Caco-2 (cell line): ENCODE data around the gene MEF2D. TPM values are rescaled to one million over a fixed set of nuclear protein-coding genes. Genes with fewer than 3 reads are reported as not detected.

Experiments
- BruUV-seq: library from RNA; stranded (reverse); fragments of 400-500 nt; replicated peaks from 2 replicates; lab custom pipeline; 2021; lab: Mats Ljungman, UMichigan
- CTCF ChIA-PET: fragments of 300-600 bp; sonication (Branson Sonifier 250); formaldehyde crosslinking; loops from one replicate; lab custom pipeline; 2022; ENCODE audit warnings: antibody characterized with exemption; lab: Charles Lee
- POLR2A ChIA-PET: fragments of 300-600 bp; sonication (Branson Sonifier 250); formaldehyde crosslinking; loops from one replicate; lab custom pipeline; 2022; ENCODE audit warnings: antibody characterized with exemption; lab: Charles Lee
- DNase-seq, 2 experiments: peaks; one replicate each; pipeline versions ENCODE4 v3.0.0 to v3.0.0-alpha.2; 2020 to 2022
- H3K27me3 ChIP-seq: replicated peaks from 2 replicates; pipeline ENCODE4 v1.6.0; 2011; ENCODE audit warnings: low read length; ENCODE audit not compliant: control insufficient read depth, insufficient read depth
- H3K36me3 ChIP-seq: 2 replicates; pipeline ENCODE4 v1.5.1; 2011; ENCODE audit warnings: low read length; ENCODE audit not compliant: control insufficient read depth, insufficient read depth
- H3K4me1 ChIP-seq: fragments of 250-450 bp; sonication (Bioruptor Pico); 2 replicates; pipeline ENCODE4 v1.5.1; 2020; ENCODE audit warnings: mild to moderate bottlenecking
- H3K4me3 ChIP-seq: 2 replicates; pipeline ENCODE4 v1.5.1; 2011; ENCODE audit warnings: low read depth, mild to moderate bottlenecking, control low read depth, low read length
- H3K9me3 ChIP-seq: fragments of 250-450 bp; sonication (Bioruptor Pico); 2 replicates; pipeline ENCODE4 v1.5.1; 2020; ENCODE audit warnings: mild to moderate bottlenecking, moderate library complexity
- H3K27ac Mint-ChIP-seq: one replicate; pipeline ENCODE4 v1.8.0; 2022; ENCODE audit warnings: mixed read lengths; ENCODE audit not compliant: unreplicated experiment
- H3K27me3 Mint-ChIP-seq: one replicate; pipeline ENCODE4 v1.8.0; 2022; ENCODE audit warnings: mixed read lengths; ENCODE audit not compliant: insufficient read depth, unreplicated experiment
- H3K36me3 Mint-ChIP-seq: one replicate; pipeline ENCODE4 v1.8.0; 2022; ENCODE audit warnings: mild to moderate bottlenecking, mixed read lengths; ENCODE audit not compliant: insufficient read depth, unreplicated experiment
- H3K4me1 Mint-ChIP-seq: one replicate; pipeline ENCODE4 v1.8.0; 2022; ENCODE audit warnings: low read depth, mixed read lengths; ENCODE audit not compliant: unreplicated experiment
- H3K4me3 Mint-ChIP-seq: one replicate; pipeline ENCODE4 v1.8.0; 2022; ENCODE audit warnings: mild to moderate bottlenecking, moderate library complexity, mixed read lengths; ENCODE audit not compliant: unreplicated experiment
- H3K9me3 Mint-ChIP-seq: one replicate; pipeline ENCODE4 v1.8.0; 2022; ENCODE audit warnings: mixed read lengths; ENCODE audit not compliant: unreplicated experiment
- intact Hi-C: fragments of 100-400 bp; cut with micrococcal nuclease; formaldehyde crosslinking; loops from one replicate; pipeline ENCODE4 v1.10.0; 2022; ENCODE audit not compliant: unreplicated experiment
- total RNA-seq: library from RNA; stranded (reverse); gene quantifications from 2 replicates; pipeline ENCODE4 v1.2.3, GENCODE V29; 2022
- TF ChIP-seq, protein P1 (sequence below), 2 experiments: fragments of 200-600 bp in 1 of 2; IDR thresholded peaks; 1 replicate in 1 of 2; 2 replicates in 1 of 2; pipeline versions ENCODE4 v1.5.1 to v1.8.0; 2011 to 2022; ENCODE audit warnings: antibody characterized with exemption in 1 of 2, control low read depth in 1 of 2, inconsistent platforms in 1 of 2, low read depth in 1 of 2, low read length in 1 of 2, mild to moderate bottlenecking in 1 of 2, moderate library complexity in 1 of 2; ENCODE audit not compliant: insufficient read depth in 1 of 2, severe bottlenecking in 1 of 2, unreplicated experiment in 1 of 2

Gene MEF2D
- total RNA-seq, 1 experiment from 2014 or later = 18.6 TPM

GRCh38 chr1:156433032-156433431 lies 67.5 kb downstream of the MEF2D start:
- TF ChIP-seq, protein P1, sequence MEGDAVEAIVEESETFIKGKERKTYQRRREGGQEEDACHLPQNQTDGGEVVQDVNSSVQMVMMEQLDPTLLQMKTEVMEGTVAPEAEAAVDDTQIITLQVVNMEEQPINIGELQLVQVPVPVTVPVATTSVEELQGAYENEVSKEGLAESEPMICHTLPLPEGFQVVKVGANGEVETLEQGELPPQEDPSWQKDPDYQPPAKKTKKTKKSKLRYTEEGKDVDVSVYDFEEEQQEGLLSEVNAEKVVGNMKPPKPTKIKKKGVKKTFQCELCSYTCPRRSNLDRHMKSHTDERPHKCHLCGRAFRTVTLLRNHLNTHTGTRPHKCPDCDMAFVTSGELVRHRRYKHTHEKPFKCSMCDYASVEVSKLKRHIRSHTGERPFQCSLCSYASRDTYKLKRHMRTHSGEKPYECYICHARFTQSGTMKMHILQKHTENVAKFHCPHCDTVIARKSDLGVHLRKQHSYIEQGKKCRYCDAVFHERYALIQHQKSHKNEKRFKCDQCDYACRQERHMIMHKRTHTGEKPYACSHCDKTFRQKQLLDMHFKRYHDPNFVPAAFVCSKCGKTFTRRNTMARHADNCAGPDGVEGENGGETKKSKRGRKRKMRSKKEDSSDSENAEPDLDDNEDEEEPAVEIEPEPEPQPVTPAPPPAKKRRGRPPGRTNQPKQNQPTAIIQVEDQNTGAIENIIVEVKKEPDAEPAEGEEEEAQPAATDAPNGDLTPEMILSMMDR (IDR thresholded peaks at IDR 0.05; ENCODE audit: insufficient read depth in 1 of 2, low read depth in 1 of 2, low read length in 1 of 2, severe bottlenecking in 1 of 2, unreplicated experiment in 1 of 2) = no peak
- peaks cover 12% of the 10 kb centered on the region for H3K4me1 Mint-ChIP-seq
- Histone ChIP-seq H3K4me1 (peaks cover 4% of the 10 kb centered on the region; the same call in 1 of the 2 replicates), H3K9me3 (no peaks in the 10 kb centered on the region), H3K27me3 (peaks cover 3% of the 10 kb centered on the region; the same call in 1 of the 2 replicates), H3K4me3 (no peak overlapping the region), H3K36me3 (no peaks in the 10 kb centered on the region)
- intact Hi-C loops = no loop called here
- no peaks in the 10 kb centered on the region for H3K9me3 Mint-ChIP-seq
- POLR2A ChIA-PET = no interaction called here
- no TSS peak for BruUV-seq
- CTCF ChIA-PET = interaction anchor here (1.1 to 4.2 kb wide), 2 partner anchors 13 to 48 kb away, joined by 4 to 17 read pairs; no protein-coding TSS in a partner anchor
- H3K27ac Mint-ChIP-seq = no peak overlapping the region
- H3K36me3 Mint-ChIP-seq = no peaks in the 10 kb centered on the region
- no peak for DNase-seq
- H3K4me3 Mint-ChIP-seq = no peak overlapping the region
- H3K27me3 Mint-ChIP-seq = peaks cover 45% of the 10 kb centered on the region

GRCh38 chr1:156432669-156433018 lies 67.9 kb downstream of the MEF2D start:
- CTCF ChIA-PET = interaction anchor here (0.6 to 4.2 kb wide), 3 partner anchors 13 to 56 kb away, joined by 4 to 17 read pairs (median 4); no protein-coding TSS in a partner anchor
- Mint-ChIP-seq H3K36me3 (no peaks in the 10 kb centered on the region), H3K9me3 (no peaks in the 10 kb centered on the region), H3K4me1 (peaks cover 12% of the 10 kb centered on the region), H3K27me3 (peaks cover 46% of the 10 kb centered on the region), H3K27ac (no peak overlapping the region), H3K4me3 (no peak overlapping the region)
- Histone ChIP-seq H3K4me1 (peaks cover 4% of the 10 kb centered on the region; the same call in 1 of the 2 replicates), H3K27me3 (peaks cover 3% of the 10 kb centered on the region; the same call in 1 of the 2 replicates), H3K9me3 (no peaks in the 10 kb centered on the region), H3K36me3 (no peaks in the 10 kb centered on the region), H3K4me3 (no peak overlapping the region)
- POLR2A ChIA-PET = no interaction called here
- BruUV-seq = no TSS peak
- intact Hi-C loops = no loop called here
- no peak for DNase-seq
- TF ChIP-seq, protein P1 (IDR thresholded peaks at IDR 0.05; ENCODE audit: insufficient read depth in 1 of 2, low read depth in 1 of 2, low read length in 1 of 2, severe bottlenecking in 1 of 2, unreplicated experiment in 1 of 2) = no peak

GRCh38 chr1:156431769-156432668 lies 68.6 kb downstream of the MEF2D start:
- Histone ChIP-seq H3K4me3 (no peak overlapping the region), H3K9me3 (no peaks in the 10 kb centered on the region), H3K4me1 (peaks cover 4% of the 10 kb centered on the region; the same call in 1 of the 2 replicates), H3K27me3 (peaks cover 2% of the 10 kb centered on the region; the same call in 1 of the 2 replicates), H3K36me3 (no peaks in the 10 kb centered on the region)
- Mint-ChIP-seq H3K4me1 (peaks cover 12% of the 10 kb centered on the region), H3K27ac (no peak overlapping the region), H3K4me3 (no peak overlapping the region), H3K9me3 (no peaks in the 10 kb centered on the region), H3K36me3 (no peaks in the 10 kb centered on the region), H3K27me3 (peaks cover 48% of the 10 kb centered on the region)
- ChIA-PET CTCF (interaction anchor here (0.6 to 4.2 kb wide), 4 partner anchors 12 to 56 kb away, joined by 4 to 17 read pairs (median 4); no protein-coding TSS in a partner anchor), POLR2A (no interaction called here)
- no peak for DNase-seq
- no TSS peak for BruUV-seq
- intact Hi-C loops = no loop called here
- TF ChIP-seq, protein P1 (IDR thresholded peaks at IDR 0.05; ENCODE audit: insufficient read depth in 1 of 2, low read depth in 1 of 2, low read length in 1 of 2, severe bottlenecking in 1 of 2, unreplicated experiment in 1 of 2) = no peak
